OCI-LY3 (cell line): Measurements from ENCODE around the gene MFAP3.
"Not testable (repeated sequence)": the region's sequence is repeated elsewhere in the genome, so short reads cannot be mapped to it uniquely, and the experiment has no call there.

Experiments used
- H2AFZ ChIP-seq: fragments of 200-600, 300-600 bp; shearing (Covaris generic); 2 replicates; pipeline ENCODE4 v1.6.0; 2014; ENCODE audit warnings: antibody characterized with exemption, low read depth, low read length
- H3K27ac ChIP-seq: fragments of 200-600, 300-600 bp; sonication (generic); 2 replicates; pipeline ENCODE4 v1.5.1; 2014; ENCODE audit warnings: mild to moderate bottlenecking, low read length, moderate library complexity, mixed read lengths
- H3K27me3 ChIP-seq: fragments of 200-600, 300-600 bp; sonication (generic); 2 replicates; pipeline ENCODE4 v1.6.1; 2014; ENCODE audit warnings: low read depth, low read length, mixed read lengths
- H3K36me3 ChIP-seq: fragments of 200-600, 300-600 bp; sonication (generic); replicated peaks from 2 replicates; pipeline ENCODE3; 2014; ENCODE audit warnings: low read depth, low read length, mixed read lengths
- H3K4me1 ChIP-seq: fragments of 300-600, 200-600 bp; sonication (generic); 2 replicates; pipeline ENCODE4 v1.6.1; 2014; ENCODE audit warnings: low read length, mixed read lengths
- H3K4me2 ChIP-seq: fragments of 200-600, 300-600 bp; sonication (generic); 2 replicates; pipeline ENCODE4 v1.6.1; 2014; ENCODE audit warnings: low read length, mixed read lengths
- H3K4me3 ChIP-seq: fragments of 300-600, 200-600 bp; sonication (generic); 2 replicates; pipeline ENCODE4 v1.5.1; 2014; ENCODE audit warnings: antibody characterized with exemption, mild to moderate bottlenecking, low read length, moderate library complexity
- H3K79me2 ChIP-seq: fragments of 300-600, 200-600 bp; shearing (Covaris generic); 2 replicates; pipeline ENCODE4 v1.6.1; 2014; ENCODE audit warnings: mild to moderate bottlenecking, low read length, mixed read lengths
- H3K9ac ChIP-seq: fragments of 300-600, 200-600 bp; shearing (Covaris generic); 2 replicates; pipeline ENCODE4 v1.6.0; 2014; ENCODE audit warnings: mild to moderate bottlenecking, low read length, moderate library complexity
- H3K9me3 ChIP-seq: fragments of 200-600, 300-600 bp; shearing (Covaris generic); 2 replicates; pipeline ENCODE4 v1.6.1; 2014; ENCODE audit warnings: low read length, mixed read lengths; ENCODE audit not compliant: insufficient read depth
- H4K20me1 ChIP-seq: fragments of 200-600, 300-600 bp; sonication (generic); 2 replicates; pipeline ENCODE4 v1.6.1; 2016; ENCODE audit warnings: low read length, mixed read lengths; ENCODE audit not compliant: insufficient read depth
- CTCF ChIP-seq: fragments of 200-600, 300-600 bp; sonication (generic); IDR thresholded peaks from 2 replicates; pipeline ENCODE4 v1.5.1; 2014; ENCODE audit warnings: antibody characterized with exemption, low read length, low read depth
- EZH2phosphoT487 ChIP-seq: fragments of 200-600 bp; shearing (Covaris generic); IDR thresholded peaks from 2 replicates; pipeline ENCODE4 v1.6.1; 2018; ENCODE audit warnings: antibody characterized with exemption, mixed run types, low read depth

The MFAP3 gene

DNA sequence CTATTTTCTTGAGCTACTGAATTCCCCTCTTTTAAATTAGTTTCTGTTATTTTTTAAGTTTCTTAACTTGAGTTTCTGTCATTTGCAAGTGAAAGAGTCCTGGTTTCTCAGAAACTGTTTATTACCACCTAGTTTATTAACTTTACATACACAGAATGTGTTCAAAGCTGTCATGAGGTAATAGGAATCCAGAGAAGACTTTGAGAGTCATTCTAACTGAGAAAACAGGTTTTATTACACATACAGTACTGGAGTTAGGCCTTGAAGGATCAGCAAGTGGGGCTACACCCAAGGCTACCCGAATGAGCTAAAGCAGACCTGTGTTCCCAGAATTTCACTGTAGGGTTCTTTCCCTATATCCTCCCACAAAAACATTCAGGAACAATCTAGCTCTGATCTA, 33.1 kb upstream of the MFAP3 start:
- Histone ChIP-seq H3K4me3 (no peak overlapping the region), H3K79me2 (no peaks in the 10 kb centered on the region), H2AFZ (no peak overlapping the region), H3K9me3 (no peaks in the 10 kb centered on the region), H3K36me3 (no peaks in the 10 kb centered on the region), H4K20me1 (no peaks in the 10 kb centered on the region), H3K9ac (no peak overlapping the region), H3K4me1 (no peaks in the 10 kb centered on the region), H3K27me3 (no peaks in the 10 kb centered on the region), H3K27ac (no peak overlapping the region), H3K4me2 (no peak overlapping the region)
- TF ChIP-seq EZH2phosphoT487 (no peak), CTCF (no peak)

DNA sequence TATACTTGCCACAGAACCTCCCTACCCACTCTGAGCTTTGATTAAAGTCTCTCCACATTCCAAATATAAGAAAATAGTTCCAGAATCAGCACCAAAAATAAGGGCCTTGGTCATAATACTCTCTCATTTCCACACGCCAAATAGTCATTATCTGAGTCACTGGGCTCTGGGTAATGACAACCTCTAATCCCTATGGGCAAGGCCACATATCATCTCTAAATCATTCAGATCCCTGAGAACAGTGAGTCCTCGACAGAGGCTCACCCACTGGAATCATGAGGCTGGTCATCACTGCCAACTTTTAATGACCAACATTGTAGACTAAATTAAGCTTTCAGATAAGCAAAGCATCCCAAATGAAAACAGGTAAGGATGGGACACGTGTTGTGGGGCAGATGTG, 28.1 kb upstream of the MFAP3 start:
- Histone ChIP-seq H3K4me3 (no peak overlapping the region), H4K20me1 (no peaks in the 10 kb centered on the region), H3K4me1 (no peaks in the 10 kb centered on the region), H3K9me3 (no peaks in the 10 kb centered on the region), H3K79me2 (no peaks in the 10 kb centered on the region), H3K9ac (no peak overlapping the region), H3K27ac (no peak overlapping the region), H2AFZ (no peak overlapping the region), H3K4me2 (no peak overlapping the region), H3K36me3 (no peaks in the 10 kb centered on the region), H3K27me3 (no peaks in the 10 kb centered on the region)
- TF ChIP-seq CTCF (no peak), EZH2phosphoT487 (no peak)

DNA sequence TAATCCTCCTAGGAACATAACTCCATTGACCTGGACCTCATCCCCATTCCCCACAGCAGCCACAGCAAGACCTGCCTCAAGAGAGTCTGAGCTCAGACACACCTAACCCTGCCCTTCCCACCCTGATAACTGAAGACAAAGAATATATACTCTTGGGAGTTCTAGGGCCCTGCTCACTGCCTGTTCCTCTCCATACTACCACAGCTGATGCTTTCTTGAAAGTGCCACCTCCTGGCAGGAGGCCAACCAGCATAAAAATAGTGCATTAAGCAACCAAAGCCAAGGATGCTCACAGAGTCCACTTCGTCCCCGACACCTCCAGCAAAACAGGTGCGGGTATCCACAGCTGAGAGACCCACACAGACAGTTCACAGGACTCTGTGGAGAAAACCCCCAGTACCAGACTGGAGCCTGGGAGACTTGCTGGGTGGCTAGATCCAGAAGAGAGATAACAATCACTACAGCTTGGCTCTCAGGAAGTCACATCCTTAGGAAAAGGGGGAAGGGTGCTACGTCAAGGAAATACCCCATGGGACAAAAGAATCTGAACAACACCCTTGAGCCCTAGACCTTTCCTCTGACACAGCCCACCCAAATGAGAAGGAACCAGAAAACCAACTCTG, 23.6 kb upstream of the MFAP3 start:
- H3K9ac ChIP-seq: no peak overlapping the region
- TF ChIP-seq CTCF: no peak
- TF ChIP-seq EZH2phosphoT487: no peak

GRCh38 chr5:154018919-154019318, 19.8 kb upstream of the MFAP3 start:
- H2AFZ ChIP-seq, H3K27me3 ChIP-seq, H4K20me1 ChIP-seq, H3K4me1 ChIP-seq, H3K9ac ChIP-seq, H3K36me3 ChIP-seq, H3K79me2 ChIP-seq, H3K4me2 ChIP-seq, H3K9me3 ChIP-seq, H3K4me3 ChIP-seq, H3K27ac ChIP-seq: not testable (repeated sequence)

More for the DNA sequence above, 23.6 kb upstream of the MFAP3 start:
- H4K20me1 ChIP-seq: no peaks in the 10 kb centered on the region
- H3K36me3 ChIP-seq: no peaks in the 10 kb centered on the region
- H3K9me3 ChIP-seq: no peaks in the 10 kb centered on the region
- no peak overlapping the region for H3K4me3 ChIP-seq
- no peaks in the 10 kb centered on the region for H3K79me2 ChIP-seq
- H3K4me1 ChIP-seq: no peaks in the 10 kb centered on the region
- H3K27ac ChIP-seq: no peak overlapping the region
- H3K4me2 ChIP-seq: no peak overlapping the region
- H2AFZ ChIP-seq: no peak overlapping the region
- H3K27me3 ChIP-seq: no peaks in the 10 kb centered on the region

- no peak overlapping the region for H3K4me2 ChIP-seq
- no peaks in the 10 kb centered on the region for H3K36me3 ChIP-seq
- H4K20me1 ChIP-seq: no peaks in the 10 kb centered on the region
- H3K4me1 ChIP-seq: no peaks in the 10 kb centered on the region
- no peak overlapping the region for H3K4me3 ChIP-seq
- TF ChIP-seq EZH2phosphoT487: no peak
- no peak for TF ChIP-seq CTCF
- H3K9ac ChIP-seq: no peak overlapping the region
- H2AFZ ChIP-seq: no peak overlapping the region
- no peaks in the 10 kb centered on the region for H3K27me3 ChIP-seq
- no peaks in the 10 kb centered on the region for H3K9me3 ChIP-seq
- H3K27ac ChIP-seq: no peak overlapping the region
- no peaks in the 10 kb centered on the region for H3K79me2 ChIP-seq
Observed at GRCh38 chr5:154025951-154026350, 12.8 kb upstream of the MFAP3 start.
